DOHH2 (cell line): ENCODE measurements around the gene ATL2.

Experiments used
- H3F3A ChIP-seq: fragments of 200-600 bp; sonication (generic), shearing (Covaris generic); 2 replicates; pipeline ENCODE4 v1.6.0; 2016; ENCODE audit warnings: antibody characterized with exemption, mild to moderate bottlenecking; ENCODE audit not compliant: control insufficient read depth, insufficient read depth
- H3K27ac ChIP-seq: fragments of 200-600 bp; sonication (generic); 2 replicates; pipeline ENCODE4 v1.5.1; 2014; ENCODE audit warnings: low read depth, mild to moderate bottlenecking, low read length, moderate library complexity
- H3K27me3 ChIP-seq: fragments of 200-600 bp; sonication (generic); 2 replicates; pipeline ENCODE4 v1.6.1; 2014; ENCODE audit warnings: mild to moderate bottlenecking, low read length, mixed read lengths; ENCODE audit not compliant: control insufficient read depth
- H3K36me3 ChIP-seq: fragments of 200-600 bp; sonication (generic); 2 replicates; pipeline ENCODE4 v1.6.1; 2014; ENCODE audit warnings: mild to moderate bottlenecking, low read length, moderate library complexity, mixed read lengths; ENCODE audit not compliant: control insufficient read depth
- H3K4me1 ChIP-seq: fragments of 200-600 bp; sonication (generic); 2 replicates; pipeline ENCODE4 v1.6.1; 2014; ENCODE audit warnings: mild to moderate bottlenecking, low read length, mixed read lengths; ENCODE audit not compliant: control insufficient read depth
- H3K4me2 ChIP-seq: fragments of 200-600 bp; sonication (generic); 2 replicates; pipeline ENCODE4 v1.6.0; 2014; ENCODE audit warnings: mild to moderate bottlenecking, low read length, moderate library complexity
- H3K4me3 ChIP-seq: fragments of 200-600 bp; sonication (generic); 2 replicates; pipeline ENCODE4 v1.5.1; 2014; ENCODE audit warnings: mild to moderate bottlenecking, low read length, mixed read lengths
- H3K79me2 ChIP-seq: fragments of 200-600 bp; sonication (generic); 2 replicates; pipeline ENCODE4 v1.6.1; 2014; ENCODE audit warnings: mild to moderate bottlenecking, low read length, mixed read lengths; ENCODE audit not compliant: control insufficient read depth
- H3K9me2 ChIP-seq: fragments of 200-600 bp; sonication (generic); replicated peaks from 2 replicates; pipeline ENCODE4 v1.6.1; 2014; ENCODE audit warnings: mild to moderate bottlenecking, low read length, mixed read lengths; ENCODE audit not compliant: control insufficient read depth
- H3K9me3 ChIP-seq: fragments of 200-600 bp; sonication (generic); 2 replicates; pipeline ENCODE4 v1.6.1; 2014; ENCODE audit warnings: antibody characterized with exemption, low read length, mixed read lengths; ENCODE audit not compliant: control insufficient read depth, insufficient read depth
- H4K20me1 ChIP-seq: fragments of 200-600 bp; sonication (generic); 2 replicates; pipeline ENCODE4 v1.6.0; 2014; ENCODE audit warnings: low read depth, mild to moderate bottlenecking, antibody characterized with exemption, low read length, moderate library complexity; ENCODE audit not compliant: control insufficient read depth, insufficient read depth
- EZH2phosphoT487 ChIP-seq: fragments of 200-600 bp; sonication (generic); IDR thresholded peaks from 2 replicates; pipeline ENCODE4 v1.6.1; 2017; ENCODE audit warnings: borderline replicate concordance, mild to moderate bottlenecking, antibody characterized with exemption, low read length, moderate library complexity, mixed read lengths
- TF ChIP-seq, protein P1 (sequence below): fragments of 200-600 bp; sonication (generic); IDR thresholded peaks from one replicate; pipeline ENCODE4 v1.5.1; 2014; ENCODE audit warnings: antibody characterized with exemption, mild to moderate bottlenecking, low read depth, low read length; ENCODE audit not compliant: poor library complexity, severe bottlenecking

The ATL2 gene

DNA sequence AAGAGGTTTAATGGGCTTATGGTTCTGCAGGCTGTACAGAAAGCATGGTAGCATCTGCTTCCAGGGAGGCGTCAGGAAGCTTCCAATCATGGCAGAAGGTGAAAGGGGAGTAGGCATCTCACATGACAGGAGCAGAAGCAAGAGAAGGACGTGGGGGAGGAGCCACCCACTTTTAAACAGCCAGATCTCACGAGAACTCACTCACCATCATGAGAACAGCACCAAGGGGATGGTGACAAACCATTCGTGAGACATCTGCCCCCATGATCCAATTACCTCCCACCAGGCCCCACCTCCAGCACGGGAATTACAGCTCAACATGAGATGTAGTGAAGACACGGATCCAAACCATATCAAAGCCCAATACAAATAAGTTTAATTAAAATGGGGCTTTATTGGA lies 113.8 kb downstream of the ATL2 start:
- no peaks in the 10 kb centered on the region for H4K20me1 ChIP-seq
- H3K27me3 ChIP-seq: no peaks in the 10 kb centered on the region
- H3K9me2 ChIP-seq: no peaks in the 10 kb centered on the region
- no peaks in the 10 kb centered on the region for H3K4me1 ChIP-seq
- no peaks in the 10 kb centered on the region for H3K79me2 ChIP-seq
- no peak for TF ChIP-seq EZH2phosphoT487
- TF ChIP-seq, protein P1, sequence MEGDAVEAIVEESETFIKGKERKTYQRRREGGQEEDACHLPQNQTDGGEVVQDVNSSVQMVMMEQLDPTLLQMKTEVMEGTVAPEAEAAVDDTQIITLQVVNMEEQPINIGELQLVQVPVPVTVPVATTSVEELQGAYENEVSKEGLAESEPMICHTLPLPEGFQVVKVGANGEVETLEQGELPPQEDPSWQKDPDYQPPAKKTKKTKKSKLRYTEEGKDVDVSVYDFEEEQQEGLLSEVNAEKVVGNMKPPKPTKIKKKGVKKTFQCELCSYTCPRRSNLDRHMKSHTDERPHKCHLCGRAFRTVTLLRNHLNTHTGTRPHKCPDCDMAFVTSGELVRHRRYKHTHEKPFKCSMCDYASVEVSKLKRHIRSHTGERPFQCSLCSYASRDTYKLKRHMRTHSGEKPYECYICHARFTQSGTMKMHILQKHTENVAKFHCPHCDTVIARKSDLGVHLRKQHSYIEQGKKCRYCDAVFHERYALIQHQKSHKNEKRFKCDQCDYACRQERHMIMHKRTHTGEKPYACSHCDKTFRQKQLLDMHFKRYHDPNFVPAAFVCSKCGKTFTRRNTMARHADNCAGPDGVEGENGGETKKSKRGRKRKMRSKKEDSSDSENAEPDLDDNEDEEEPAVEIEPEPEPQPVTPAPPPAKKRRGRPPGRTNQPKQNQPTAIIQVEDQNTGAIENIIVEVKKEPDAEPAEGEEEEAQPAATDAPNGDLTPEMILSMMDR: no peak
- no peaks in the 10 kb centered on the region for H3K36me3 ChIP-seq
- H3K4me2 ChIP-seq: no peak overlapping the region
- H3K4me3 ChIP-seq: no peak overlapping the region
- no peak overlapping the region for H3K27ac ChIP-seq
- H3F3A ChIP-seq: no peaks in the 10 kb centered on the region
- H3K9me3 ChIP-seq: peaks cover 10% of the 10 kb centered on the region; the same call in 1 of the 2 replicates

DNA sequence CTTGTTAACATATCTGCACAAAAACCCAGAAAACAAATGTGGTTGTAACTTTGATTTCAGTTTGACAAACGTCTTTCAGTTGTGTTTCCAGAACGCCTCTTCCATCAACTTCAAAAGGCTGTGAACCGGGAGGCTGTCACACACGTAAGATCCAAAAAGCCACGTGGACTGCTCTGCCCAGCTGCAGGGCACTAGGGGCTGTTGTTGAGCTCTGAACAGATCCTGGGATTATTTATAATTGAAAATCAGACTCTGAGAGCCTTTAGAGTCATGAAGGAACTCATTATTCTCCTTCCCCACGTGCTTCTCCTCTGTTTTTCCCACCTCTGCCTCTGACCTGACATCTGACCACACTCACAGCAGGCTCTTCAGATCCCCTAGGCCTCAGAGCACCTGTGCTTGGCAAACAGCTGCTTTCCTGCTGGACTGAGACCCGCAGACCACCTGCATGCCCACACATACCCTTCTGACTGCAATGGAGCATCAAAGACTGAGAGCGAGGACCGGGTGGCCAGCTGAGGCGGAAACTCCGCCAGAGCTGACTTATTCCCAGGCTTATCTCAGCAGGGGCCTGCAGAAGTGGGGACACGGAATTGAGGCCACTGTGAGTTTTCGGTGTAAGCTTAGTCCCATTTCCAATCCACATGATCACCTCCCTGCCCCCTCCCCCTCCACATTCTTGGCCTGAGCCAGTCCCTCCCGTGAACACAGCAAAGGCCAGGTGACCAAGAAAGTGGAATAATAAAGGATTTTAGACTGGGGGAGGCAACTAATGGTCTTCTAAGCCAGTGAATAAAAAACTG lies 114.8 kb downstream of the ATL2 start:
- no peak for TF ChIP-seq EZH2phosphoT487
- TF ChIP-seq, protein P1: no peak
- Histone ChIP-seq H4K20me1 (no peaks in the 10 kb centered on the region), H3K9me3 (peaks cover 9% of the 10 kb centered on the region; the same call in 1 of the 2 replicates), H3K9me2 (no peaks in the 10 kb centered on the region), H3F3A (no peaks in the 10 kb centered on the region), H3K79me2 (no peaks in the 10 kb centered on the region), H3K27ac (no peak overlapping the region), H3K27me3 (no peaks in the 10 kb centered on the region), H3K4me3 (no peak overlapping the region), H3K36me3 (no peaks in the 10 kb centered on the region), H3K4me1 (no peaks in the 10 kb centered on the region), H3K4me2 (no peak overlapping the region)

DNA sequence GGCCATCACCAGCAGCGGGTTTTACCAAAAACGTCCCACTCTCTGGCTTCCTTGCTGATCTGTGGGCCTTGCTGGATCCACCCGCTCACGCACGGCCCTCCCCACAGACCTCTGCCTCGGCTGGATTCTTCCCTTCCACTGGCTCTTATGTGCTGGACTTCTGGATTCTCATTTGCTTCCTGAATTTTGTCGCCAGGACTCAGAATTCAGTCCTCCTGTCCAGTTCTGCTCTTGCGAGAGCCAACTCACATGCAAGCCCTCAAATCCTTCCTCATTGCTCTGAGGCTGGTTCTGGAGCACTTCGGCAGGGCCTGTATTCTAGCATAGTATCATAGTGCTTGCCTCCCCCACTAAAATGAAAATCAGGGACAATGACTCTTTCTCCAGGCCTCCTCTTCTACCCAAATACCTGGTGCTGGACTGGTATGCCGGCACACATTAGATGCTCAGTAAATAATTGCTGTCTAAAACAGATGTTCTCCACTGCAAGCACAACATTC lies 115.5 kb downstream of the ATL2 start:
- H3K4me2 ChIP-seq: no peak overlapping the region
- no peak for TF ChIP-seq EZH2phosphoT487
- TF ChIP-seq, protein P1: no peak
- no peak overlapping the region for H3K27ac ChIP-seq
- H3K9me3 ChIP-seq: peaks cover 2% of the 10 kb centered on the region; the same call in 1 of the 2 replicates
- no peaks in the 10 kb centered on the region for H3K4me1 ChIP-seq
- H3K36me3 ChIP-seq: no peaks in the 10 kb centered on the region
- no peak overlapping the region for H3K4me3 ChIP-seq
- no peaks in the 10 kb centered on the region for H4K20me1 ChIP-seq
- H3F3A ChIP-seq: no peaks in the 10 kb centered on the region
- H3K79me2 ChIP-seq: no peaks in the 10 kb centered on the region
- no peaks in the 10 kb centered on the region for H3K27me3 ChIP-seq
- no peaks in the 10 kb centered on the region for H3K9me2 ChIP-seq
